Inferior parietal cortex (tissue), 1 donor: ENCODE measurements around the gene PNKP.
"Not testable (repeated sequence)": the region's sequence is repeated elsewhere in the genome, so short reads cannot be mapped to it uniquely, and the experiment has no call there.

Experiments used
- DNase-seq: peaks from one replicate; pipeline ENCODE4 v3.0.0-alpha.2; 2016; ENCODE audit errors: extremely low spot score

Gene PNKP

DNA sequence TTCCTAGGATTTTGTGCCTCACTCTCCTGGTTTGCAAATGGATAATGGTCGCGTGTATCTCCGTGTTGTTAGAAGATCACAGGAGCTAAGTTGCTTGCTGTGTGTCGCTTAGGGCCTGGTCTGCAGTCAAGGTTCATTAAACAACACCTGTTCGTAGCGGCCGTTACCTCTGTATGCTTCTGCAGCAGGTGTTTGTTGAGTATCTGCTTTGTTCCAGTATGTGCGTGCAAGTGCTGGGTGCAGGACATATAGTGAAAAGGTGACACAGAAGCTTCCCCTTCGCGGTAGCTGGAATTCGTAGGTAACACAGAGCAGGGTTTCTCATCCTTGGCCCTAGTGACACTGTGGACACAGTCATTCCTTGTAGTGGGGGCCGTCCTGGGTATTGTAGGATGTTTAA, 43.9 kb downstream of the PNKP start:
- DNase-seq = no peak

DNA sequence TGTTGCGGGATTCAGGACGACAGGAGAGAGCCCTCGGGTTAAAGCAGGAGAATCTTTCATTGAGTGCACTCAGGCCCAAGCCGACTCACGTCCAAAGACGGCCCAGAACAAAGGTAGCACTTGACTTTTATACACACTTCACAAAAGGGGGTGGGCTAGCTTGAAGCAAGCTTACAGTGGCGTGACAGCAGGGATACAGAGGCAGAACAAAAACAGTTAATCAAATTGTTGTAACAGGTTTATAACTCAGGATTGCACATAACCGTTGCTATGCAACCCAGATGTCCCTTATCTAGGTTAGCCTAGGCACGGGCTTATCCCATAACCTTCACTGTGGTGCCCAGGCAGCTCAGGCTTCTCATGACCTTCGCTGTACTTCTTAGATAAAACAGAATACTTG, 47.3 kb downstream of the PNKP start:
- no peak for DNase-seq

DNA sequence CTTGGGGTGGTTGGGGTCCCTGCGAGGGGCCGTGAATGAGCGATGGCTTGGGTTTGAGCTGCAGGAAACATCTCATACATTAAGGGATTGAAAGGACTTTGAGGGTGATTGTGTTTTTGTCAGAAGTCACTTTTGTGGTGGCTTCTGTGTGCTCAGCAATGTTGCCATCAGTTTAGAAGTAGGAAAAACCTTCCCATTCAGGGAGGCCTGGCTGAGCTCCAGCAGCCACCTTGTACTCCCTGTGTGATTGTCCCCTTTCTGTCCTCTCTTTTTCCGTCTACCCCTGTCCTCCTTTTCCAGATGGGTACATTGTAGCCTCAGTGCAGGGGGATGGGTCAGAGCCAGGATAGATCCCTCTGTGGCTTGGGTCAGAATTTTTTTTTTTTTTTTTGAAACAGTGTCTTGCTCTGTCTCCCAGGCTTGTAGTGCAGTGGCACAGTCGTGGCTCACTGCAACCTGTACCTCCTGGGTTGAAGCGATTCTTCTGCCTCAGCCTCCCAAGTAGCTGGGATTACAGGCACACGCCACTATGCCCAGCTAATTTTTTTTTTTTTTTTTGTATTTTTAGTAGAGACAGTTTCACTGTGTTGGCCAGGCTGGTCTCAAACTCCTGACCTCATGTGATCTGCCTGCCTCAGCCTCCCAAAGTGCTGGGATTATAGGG, 47.8 kb downstream of the PNKP start:
- not testable (repeated sequence) for DNase-seq

- DNase-seq = no peak
These were observed 48.6 kb downstream of the PNKP start for GRCh38 chr19:49818649-49819370.

DNA sequence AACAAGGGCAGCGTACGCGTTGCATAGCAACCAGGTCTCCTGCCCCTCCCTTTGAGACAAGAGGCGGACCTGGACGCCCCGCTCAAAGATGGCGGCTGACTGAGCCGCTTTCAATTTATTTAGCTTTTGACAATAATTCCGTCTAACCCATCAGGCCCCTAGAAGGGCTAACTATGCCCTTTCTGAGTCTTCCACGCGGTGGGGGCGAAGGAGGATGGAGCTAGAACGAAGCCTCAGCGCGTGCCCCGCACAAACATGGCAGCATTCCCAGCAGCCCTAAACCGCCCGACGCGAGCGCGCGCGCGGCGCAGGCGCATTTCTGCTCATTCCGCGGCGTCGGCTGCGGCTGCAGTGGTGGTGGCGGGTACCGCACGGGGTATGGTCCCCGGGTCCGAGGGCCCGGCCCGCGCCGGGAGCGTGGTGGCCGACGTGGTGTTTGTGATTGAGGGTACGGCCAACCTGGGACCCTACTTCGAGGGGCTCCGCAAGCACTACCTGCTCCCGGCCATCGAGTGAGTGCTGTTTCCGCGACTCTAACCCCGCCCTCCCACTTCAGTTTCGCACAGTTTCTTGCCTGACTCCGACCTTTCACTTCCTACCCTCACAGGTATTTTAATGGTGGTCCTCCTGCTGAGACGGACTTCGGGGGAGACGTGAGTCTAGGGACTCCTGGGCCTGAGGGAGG, 49.3 kb downstream of the PNKP start, which contains the start of gene MED25:
Gene MED25, plus strand, starts transcription at position 326 of the 685 bp plus-strand sequence. Its CDS starts 53 bp downstream, at position 379.
- peak; percentile 91 for DNase-seq

- no peak for DNase-seq
These were observed 50.8 kb downstream of the PNKP start for GRCh38 chr19:49816590-49816989.

DNA sequence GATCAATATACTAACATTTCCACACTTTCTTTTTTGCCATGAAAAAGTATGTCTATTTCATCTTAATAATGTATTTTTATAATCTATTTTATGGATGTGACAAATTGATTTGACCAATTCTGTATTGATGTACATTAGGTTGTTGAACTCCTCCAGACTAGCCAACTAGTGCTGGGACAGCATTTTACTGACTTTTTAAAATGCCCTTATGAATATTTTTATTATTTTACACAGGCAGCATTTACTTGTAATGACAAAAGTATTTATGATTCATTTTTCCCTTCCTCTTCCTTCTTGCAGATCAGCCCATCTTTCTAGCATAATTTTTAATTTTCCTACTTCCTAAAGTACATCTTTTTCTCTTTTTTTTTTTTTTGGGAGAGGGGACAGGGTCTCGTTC, 53.4 kb downstream of the PNKP start:
- DNase-seq = no peak

- peak; percentile 99 for DNase-seq
These were observed 54.1 kb downstream of the PNKP start, which contains the start of gene FUZ for GRCh38 chr19:49812997-49813861. FUZ (minus strand) TSS chr19:49813292; CDS start chr19:49813106, 186 bp downstream.

DNA sequence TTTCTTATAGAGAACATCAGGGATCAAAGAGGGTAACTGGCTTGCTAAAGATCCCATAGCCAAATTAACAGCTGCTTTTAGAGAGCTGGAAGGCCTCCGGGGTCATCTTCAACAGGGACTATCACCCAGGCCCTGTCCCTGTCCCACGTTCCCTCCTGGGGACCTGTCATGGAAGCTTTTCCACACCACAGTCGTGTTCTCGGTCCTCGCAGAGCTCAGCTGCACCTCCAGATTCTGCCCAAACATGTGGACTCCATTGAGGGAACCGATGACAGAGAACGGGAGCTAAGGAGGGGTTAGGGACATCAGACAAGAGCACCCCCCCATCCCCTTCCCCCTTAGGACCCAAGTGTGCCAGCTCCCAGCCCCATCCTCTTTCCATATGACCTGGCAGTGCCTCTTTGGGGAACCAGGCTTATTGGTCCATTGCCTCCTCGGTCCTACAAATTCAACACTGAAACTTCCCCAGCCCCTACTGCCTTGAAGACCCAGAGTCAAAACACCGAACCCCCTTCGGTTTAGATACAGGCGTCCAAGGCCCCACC, 54.9 kb downstream of the PNKP start:
- DNase-seq = no peak

GRCh38 chr19:49811328-49811727, 56.0 kb downstream of the PNKP start:
- DNase-seq = no peak
